Liver (tissue), 3 donors: ENCODE results near the gene OR51B6.

Source experiments
- FOXA1 ChIP-seq: IDR thresholded peaks from 2 replicates; pipeline ENCODE4 v1.6.1; 2016; ENCODE audit warnings: antibody characterized with exemption
- GABPA ChIP-seq, 2 donors: IDR thresholded peaks in 1 of 2; conservative IDR thresholded peaks in 1 of 2; 2 replicates each; pipeline ENCODE4 v1.6.1; 2016; ENCODE audit warnings: antibody characterized with exemption in 2 of 2, mild to moderate bottlenecking in 1 of 2, moderate library complexity in 1 of 2
- NR2F2 ChIP-seq: IDR thresholded peaks from 2 replicates; pipeline ENCODE4 v1.6.1; 2016; ENCODE audit warnings: antibody characterized with exemption
- REST ChIP-seq: IDR thresholded peaks from 2 replicates; pipeline ENCODE4 v1.6.1; 2016; ENCODE audit warnings: antibody characterized with exemption, mild to moderate bottlenecking
- TAF1 ChIP-seq: conservative IDR thresholded peaks from 2 replicates; pipeline ENCODE4 v1.6.1; 2016; ENCODE audit warnings: antibody characterized with exemption, mild to moderate bottlenecking
- YY1 ChIP-seq: IDR thresholded peaks from 2 replicates; pipeline ENCODE4 v1.6.1; 2016; ENCODE audit warnings: antibody characterized with exemption, mild to moderate bottlenecking
- TF ChIP-seq, protein P1 (sequence below): IDR thresholded peaks from 2 replicates; pipeline ENCODE4 v1.6.1; 2016; ENCODE audit warnings: antibody characterized with exemption
- TF ChIP-seq, protein P2 (sequence below): fragments of 150-350 bp; IDR thresholded peaks from 2 replicates; pipeline ENCODE4 v1.5.1; 2017; ENCODE audit warnings: improper control_type of control experiment, low read depth, low read length; ENCODE audit not compliant: missing input control
- TF ChIP-seq, protein P3 (sequence below): IDR thresholded peaks from 2 replicates; pipeline ENCODE4 v1.6.1; 2016; ENCODE audit warnings: antibody characterized with exemption
- donor health status: healthy.
- donor health status: healthy.

DNA sequence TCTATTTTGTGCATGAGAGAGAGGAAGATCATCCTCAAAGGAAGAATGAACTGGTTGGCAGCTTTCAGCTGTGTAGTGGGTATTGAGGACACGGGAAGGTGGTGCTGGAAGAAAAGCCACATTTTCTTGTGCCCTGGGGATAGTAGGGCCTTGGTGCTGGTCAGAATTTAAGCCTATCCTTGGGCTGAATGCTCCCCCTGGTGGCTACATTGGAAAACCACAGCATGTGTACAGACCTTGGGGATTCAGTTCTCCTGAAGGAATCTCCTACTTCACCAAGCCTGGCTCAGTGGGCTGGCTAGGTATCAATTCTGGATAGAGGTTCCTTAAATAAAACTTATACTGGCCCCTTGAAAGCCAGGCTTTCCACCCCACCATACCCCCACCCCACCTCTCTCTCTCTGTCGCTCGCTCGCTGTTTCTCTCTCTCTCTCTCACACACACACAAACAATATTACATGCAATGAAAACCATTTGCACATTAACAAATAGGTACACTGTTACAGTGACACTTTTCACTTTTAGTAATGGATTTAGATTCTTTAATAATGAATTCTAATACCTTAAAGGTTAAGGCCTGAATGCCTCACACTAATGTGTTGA is 29.5 kb downstream of the OR51B6 start:
- TF ChIP-seq, protein P1, sequence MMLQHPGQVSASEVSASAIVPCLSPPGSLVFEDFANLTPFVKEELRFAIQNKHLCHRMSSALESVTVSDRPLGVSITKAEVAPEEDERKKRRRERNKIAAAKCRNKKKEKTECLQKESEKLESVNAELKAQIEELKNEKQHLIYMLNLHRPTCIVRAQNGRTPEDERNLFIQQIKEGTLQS = no peak
- TF ChIP-seq TAF1 (no peak), GABPA (IDR thresholded peaks at IDR 0.05 in 1 of 2, conservative IDR thresholded peaks at IDR 0.05 in 1 of 2) (no peak), REST (no peak), FOXA1 (no peak), YY1 (no peak), NR2F2 (no peak)
- TF ChIP-seq, protein P2, sequence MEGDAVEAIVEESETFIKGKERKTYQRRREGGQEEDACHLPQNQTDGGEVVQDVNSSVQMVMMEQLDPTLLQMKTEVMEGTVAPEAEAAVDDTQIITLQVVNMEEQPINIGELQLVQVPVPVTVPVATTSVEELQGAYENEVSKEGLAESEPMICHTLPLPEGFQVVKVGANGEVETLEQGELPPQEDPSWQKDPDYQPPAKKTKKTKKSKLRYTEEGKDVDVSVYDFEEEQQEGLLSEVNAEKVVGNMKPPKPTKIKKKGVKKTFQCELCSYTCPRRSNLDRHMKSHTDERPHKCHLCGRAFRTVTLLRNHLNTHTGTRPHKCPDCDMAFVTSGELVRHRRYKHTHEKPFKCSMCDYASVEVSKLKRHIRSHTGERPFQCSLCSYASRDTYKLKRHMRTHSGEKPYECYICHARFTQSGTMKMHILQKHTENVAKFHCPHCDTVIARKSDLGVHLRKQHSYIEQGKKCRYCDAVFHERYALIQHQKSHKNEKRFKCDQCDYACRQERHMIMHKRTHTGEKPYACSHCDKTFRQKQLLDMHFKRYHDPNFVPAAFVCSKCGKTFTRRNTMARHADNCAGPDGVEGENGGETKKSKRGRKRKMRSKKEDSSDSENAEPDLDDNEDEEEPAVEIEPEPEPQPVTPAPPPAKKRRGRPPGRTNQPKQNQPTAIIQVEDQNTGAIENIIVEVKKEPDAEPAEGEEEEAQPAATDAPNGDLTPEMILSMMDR = peak; percentile 65
- TF ChIP-seq, protein P3, sequence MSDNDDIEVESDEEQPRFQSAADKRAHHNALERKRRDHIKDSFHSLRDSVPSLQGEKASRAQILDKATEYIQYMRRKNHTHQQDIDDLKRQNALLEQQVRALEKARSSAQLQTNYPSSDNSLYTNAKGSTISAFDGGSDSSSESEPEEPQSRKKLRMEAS = no peak
